HG02642 (cell line): ENCODE data around the gene RAD52.
"Not testable (repeated sequence)": the region's sequence is repeated elsewhere in the genome, so short reads cannot be mapped to it uniquely, and the experiment has no call there.

Experiments
- ATAC-seq: cut with Tn5 transposase; IDR thresholded peaks from one replicate; pipeline ENCODE4 v1.9.1; 2021; ENCODE audit warnings: mild to moderate bottlenecking; ENCODE audit not compliant: unreplicated experiment, poor library complexity

Gene RAD52

GRCh38 chr12:968545-968944 lies 19.1 kb upstream of the RAD52 start:
- no peak for ATAC-seq

DNA sequence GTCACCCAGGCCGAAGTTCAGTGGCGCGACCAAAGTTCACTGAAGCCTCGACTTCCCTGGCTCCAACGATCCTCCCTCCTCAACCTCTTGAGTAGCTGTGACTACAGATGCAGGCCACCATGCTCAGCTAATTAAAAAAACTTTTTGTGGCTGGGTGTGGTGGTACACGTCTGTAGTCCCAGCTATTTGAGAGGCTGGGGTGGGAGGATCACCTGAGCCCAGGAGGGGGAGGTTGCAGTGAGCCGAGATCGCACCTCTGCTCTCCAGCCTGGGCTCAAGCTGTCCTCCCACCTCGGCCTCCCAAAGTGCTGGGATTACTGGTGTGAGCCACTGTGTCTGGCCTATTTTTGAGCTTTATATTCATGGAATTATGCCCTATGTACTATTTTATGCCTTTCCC lies 18.1 kb upstream of the RAD52 start:
- no peak for ATAC-seq

GRCh38 chr12:966724-967123 lies 17.2 kb upstream of the RAD52 start:
- ATAC-seq = no peak

- peak; percentile 57 for ATAC-seq
Measured at GRCh38 chr12:958588-959123, 9.2 kb upstream of the RAD52 start.

GRCh38 chr12:955939-956338 lies 6.4 kb upstream of the RAD52 start:
- ATAC-seq = no peak

DNA sequence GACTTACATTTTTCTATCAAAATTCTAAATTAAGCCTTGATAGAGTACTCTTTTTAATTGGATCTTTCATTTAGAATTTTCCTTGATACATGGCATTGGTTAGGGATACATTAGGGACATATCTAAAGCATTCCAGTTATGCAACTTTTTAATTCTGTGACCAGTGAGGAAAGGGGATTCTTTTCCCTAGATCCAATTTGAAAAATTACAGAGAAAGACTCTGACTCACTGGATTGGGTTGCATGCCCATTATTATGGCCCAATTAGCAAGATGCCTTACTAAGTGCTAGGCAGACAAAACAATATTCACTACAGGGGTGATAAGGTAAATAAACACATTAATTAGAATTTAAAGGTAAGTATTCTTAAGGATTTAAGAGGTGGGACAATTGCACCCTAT lies 5.2 kb upstream of the RAD52 start:
- ATAC-seq = no peak

GRCh38 chr12:953776-954175 lies 4.3 kb upstream of the RAD52 start:
- ATAC-seq = no peak

DNA sequence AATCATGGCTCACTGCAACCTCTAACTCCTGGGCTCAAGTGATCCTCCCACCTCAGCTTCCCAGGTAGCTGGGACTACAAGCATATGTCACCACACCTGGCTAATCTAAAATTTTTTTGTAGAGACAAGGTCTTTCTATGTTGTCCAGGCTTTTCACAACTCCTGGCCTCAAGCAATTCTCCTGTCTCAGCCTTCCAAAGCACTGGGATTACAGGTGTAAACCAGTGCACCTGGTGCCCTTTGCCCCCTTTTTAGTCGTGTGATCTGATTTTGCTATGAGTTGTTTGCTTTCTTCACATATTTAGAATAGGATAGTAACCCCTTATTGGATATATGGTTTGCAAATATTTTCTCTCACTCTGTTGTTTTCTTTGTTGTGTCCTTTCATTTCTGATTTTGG lies 1.7 kb upstream of the RAD52 start:
- no peak for ATAC-seq

DNA sequence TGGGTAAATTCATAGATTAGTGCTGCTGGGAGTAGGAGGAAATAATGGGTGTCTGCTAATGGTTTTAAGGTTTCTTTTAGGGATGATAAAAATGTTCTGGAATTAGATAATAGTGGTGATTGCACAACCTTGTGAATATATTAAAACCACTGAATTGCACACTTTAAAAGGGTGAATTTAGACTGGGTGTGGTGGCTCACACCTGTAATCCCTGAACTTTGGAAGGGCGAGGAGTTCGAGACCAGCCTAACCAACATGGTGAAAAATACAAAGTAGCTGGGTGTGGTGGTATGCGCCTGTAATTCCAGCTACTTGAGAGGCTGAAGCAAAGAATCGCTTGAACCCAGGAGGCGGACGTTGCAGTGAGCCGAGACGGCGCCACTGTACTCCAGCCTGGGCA lies 1.3 kb downstream of the RAD52 start:
- ATAC-seq = no peak

- ATAC-seq = no peak
Measured at GRCh38 chr12:946631-947030, 2.9 kb downstream of the RAD52 start.

DNA sequence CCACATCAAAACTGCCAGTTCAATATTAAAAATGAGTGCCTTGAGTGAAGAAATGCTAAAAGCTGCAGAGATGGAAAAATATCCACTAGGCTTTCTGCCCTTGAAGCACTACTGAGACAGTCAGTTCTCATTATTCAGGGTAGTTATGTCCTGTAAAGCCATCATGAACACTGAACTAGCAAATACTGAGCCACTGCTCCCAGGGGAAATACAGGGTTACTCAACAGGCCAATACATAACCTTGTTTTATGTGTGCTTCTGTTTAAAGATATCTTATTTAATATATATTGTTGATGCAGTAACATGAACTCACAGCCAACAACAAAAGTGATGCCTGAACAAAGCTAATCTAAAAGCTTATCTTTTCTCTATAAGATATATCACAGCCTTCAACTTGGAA lies 3.3 kb downstream of the RAD52 start:
- ATAC-seq = no peak

- no peak for ATAC-seq
Measured at GRCh38 chr12:944211-944610, 5.3 kb downstream of the RAD52 start.

- no peak for ATAC-seq
Measured at GRCh38 chr12:943051-943450, 6.4 kb downstream of the RAD52 start.

DNA sequence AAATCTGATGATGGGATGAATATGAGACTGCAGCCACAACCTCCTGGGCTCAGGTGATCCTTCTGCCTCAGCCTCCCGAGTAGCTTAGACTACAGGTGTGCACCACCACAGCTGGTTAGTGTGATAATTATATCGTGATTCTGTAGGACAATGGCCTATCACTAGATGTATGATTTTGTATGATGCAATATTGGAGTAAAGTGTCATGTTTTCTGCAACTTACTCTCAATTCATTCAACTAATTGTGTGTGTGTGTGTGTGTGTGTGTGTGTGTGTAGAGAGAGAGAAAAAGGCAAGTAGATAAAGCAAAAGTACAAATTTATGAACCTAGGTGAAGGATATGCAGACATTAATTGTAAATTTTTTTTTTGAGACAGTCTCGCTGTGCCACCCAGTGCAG lies 10.7 kb downstream of the RAD52 start:
- ATAC-seq = no peak

GRCh38 chr12:936377-937345 lies 12.8 kb downstream of the RAD52 start:
- ATAC-seq = no peak

DNA sequence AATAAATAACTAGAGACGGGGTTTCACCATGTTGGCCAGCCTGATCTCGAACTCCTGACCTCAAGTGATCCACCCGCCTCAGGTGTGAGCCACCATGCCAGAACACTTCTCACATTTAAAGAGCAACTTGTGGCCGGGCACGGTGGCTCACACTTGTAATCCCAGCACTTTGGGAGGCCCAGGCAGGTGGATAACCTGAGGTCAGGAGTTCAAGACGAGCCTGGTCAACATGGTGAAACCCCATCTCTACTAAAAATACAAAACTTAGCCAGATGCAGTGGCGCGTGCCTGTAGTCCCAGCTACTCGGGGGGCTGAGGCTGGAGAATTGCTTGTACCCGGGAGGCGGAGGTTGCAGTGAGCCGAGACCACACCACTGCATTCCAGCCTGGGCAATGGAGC lies 13.6 kb downstream of the RAD52 start:
- ATAC-seq = not testable (repeated sequence)

GRCh38 chr12:931591-931990 lies 17.9 kb downstream of the RAD52 start:
- no peak for ATAC-seq

DNA sequence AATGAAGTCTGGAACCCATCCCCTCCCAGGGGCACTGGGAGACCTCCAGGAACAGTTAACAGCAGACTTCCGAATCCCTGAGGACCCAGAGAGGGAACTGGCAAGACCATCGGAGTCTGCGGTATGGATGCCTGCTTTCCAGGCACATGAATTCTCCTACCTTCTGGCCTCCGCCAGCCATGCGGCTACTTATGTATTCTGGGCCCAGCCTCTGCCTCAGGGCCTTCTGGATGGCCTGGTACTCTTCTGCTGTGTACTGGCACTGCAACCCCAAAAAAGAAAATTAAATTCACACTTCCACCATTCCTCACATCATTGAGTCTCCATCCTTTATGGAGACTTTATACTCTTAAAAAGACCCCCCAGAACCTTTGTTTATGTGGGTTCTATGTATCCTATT lies 18.4 kb downstream of the RAD52 start:
- ATAC-seq = no peak

DNA sequence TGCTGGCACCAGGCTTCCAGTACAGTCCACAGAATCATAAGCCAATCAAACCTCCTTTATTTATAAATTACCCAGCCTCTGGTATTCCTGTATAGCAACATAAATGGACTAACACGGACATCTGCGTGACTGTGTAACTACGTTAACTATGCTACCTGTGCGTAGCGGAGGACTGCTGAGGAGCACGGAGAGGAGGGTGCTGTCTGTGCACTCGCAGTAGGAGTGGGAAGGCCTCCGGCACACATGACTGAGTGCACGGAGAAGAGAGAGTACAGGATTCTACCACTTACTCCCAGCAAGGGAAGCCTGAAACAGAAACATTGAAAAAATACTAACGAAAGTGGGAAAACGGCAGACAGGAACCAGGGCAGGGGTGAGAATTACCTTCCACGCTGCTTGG lies 22.9 kb downstream of the RAD52 start:
- no peak for ATAC-seq

DNA sequence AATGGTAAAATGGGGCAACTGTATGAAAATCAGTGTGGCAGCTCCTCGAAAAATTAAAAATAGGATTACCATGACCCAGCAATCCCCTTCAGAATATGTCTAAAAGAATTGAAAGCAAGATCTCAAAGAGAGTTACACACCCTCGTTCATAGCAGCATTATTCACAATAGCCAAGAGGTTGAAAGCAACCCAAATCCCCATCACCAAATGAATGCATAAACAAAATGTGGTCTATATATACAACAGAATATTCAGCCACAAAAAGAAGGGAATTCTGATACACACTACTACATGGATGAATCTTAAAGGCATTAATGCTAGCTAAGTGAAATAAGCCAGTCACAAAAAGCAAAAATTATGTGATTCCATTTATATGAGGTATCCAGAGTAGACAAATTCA lies 27.2 kb downstream of the RAD52 start:
- ATAC-seq = no peak

- no peak for ATAC-seq
Measured at GRCh38 chr12:920676-921075, 28.8 kb downstream of the RAD52 start.
